H9 (cell line): ENCODE results near the gene MTARC1. TPM values are rescaled to one million over a fixed set of nuclear protein-coding genes. Genes with fewer than 3 reads are reported as not detected.

Experiments used
- DNase-seq: peaks from one replicate; pipeline ENCODE4 v3.0.0-alpha.2; 2017
- H2AFZ ChIP-seq: one replicate; pipeline ENCODE4 v1.6.1; 2013; ENCODE audit warnings: mild to moderate bottlenecking, low read length, control low read depth, moderate library complexity
- H2AK5ac ChIP-seq: 2 replicates; pipeline ENCODE4 v1.6.1; 2013; ENCODE audit warnings: low read length, control low read depth, mixed read lengths; ENCODE audit not compliant: insufficient read length
- H2BK120ac ChIP-seq: one replicate; pipeline ENCODE4 v1.6.1; 2013; ENCODE audit warnings: low read depth, mild to moderate bottlenecking, low read length, control low read depth, inconsistent platforms; ENCODE audit not compliant: poor library complexity, severe bottlenecking
- H2BK12ac ChIP-seq: 2 replicates; pipeline ENCODE4 v1.6.1; 2013; ENCODE audit warnings: low read length, control low read depth, mixed read lengths, low read depth; ENCODE audit not compliant: insufficient read length
- H2BK15ac ChIP-seq: 2 replicates; pipeline ENCODE4 v1.6.1; 2013; ENCODE audit warnings: low read depth, low read length, control low read depth
- H2BK20ac ChIP-seq: one replicate; pipeline ENCODE4 v1.6.1; 2013; ENCODE audit warnings: low read depth, mild to moderate bottlenecking, low read length, control low read depth, inconsistent platforms; ENCODE audit not compliant: poor library complexity, severe bottlenecking
- H2BK5ac ChIP-seq: 2 replicates; pipeline ENCODE4 v1.6.1; 2013; ENCODE audit warnings: low read length, control low read depth, mixed read lengths; ENCODE audit not compliant: insufficient read length
- H3K14ac ChIP-seq: 2 replicates; pipeline ENCODE4 v1.6.1; 2013; ENCODE audit warnings: low read length, control low read depth; ENCODE audit not compliant: insufficient read depth
- H3K18ac ChIP-seq: 2 replicates; pipeline ENCODE4 v1.6.1; 2013; ENCODE audit warnings: low read depth, mild to moderate bottlenecking, mixed read lengths, low read length, control low read depth; ENCODE audit not compliant: insufficient read length
- H3K23ac ChIP-seq: 2 replicates; pipeline ENCODE4 v1.6.1; 2013; ENCODE audit warnings: low read length, control low read depth, mixed read lengths, low read depth; ENCODE audit not compliant: insufficient read length
- H3K23me2 ChIP-seq: 2 replicates; pipeline ENCODE4 v1.6.1; 2013; ENCODE audit warnings: low read depth, mild to moderate bottlenecking, mixed read lengths, low read length, control low read depth; ENCODE audit not compliant: insufficient read length, poor library complexity, severe bottlenecking
- H3K27ac ChIP-seq: 2 replicates; pipeline ENCODE4 v1.5.1; 2013; ENCODE audit warnings: low read length, control low read depth, mixed read lengths, low read depth; ENCODE audit not compliant: insufficient read length
- H3K27me3 ChIP-seq: 2 replicates; pipeline ENCODE4 v1.6.1; 2013; ENCODE audit warnings: low read length, control low read depth, inconsistent platforms; ENCODE audit not compliant: insufficient read depth
- H3K4ac ChIP-seq: 2 replicates; pipeline ENCODE4 v1.6.1; 2013; ENCODE audit warnings: low read depth, mild to moderate bottlenecking, control low read depth, inconsistent platforms, low read length, moderate library complexity
- H3K4me1 ChIP-seq: 2 replicates; pipeline ENCODE4 v1.6.1; 2013; ENCODE audit warnings: low read length, control low read depth, inconsistent platforms; ENCODE audit not compliant: insufficient read depth
- H3K4me2 ChIP-seq: 2 replicates; pipeline ENCODE4 v1.6.1; 2013; ENCODE audit warnings: low read length, control low read depth, mixed read lengths; ENCODE audit not compliant: insufficient read length, insufficient read depth
- H3K56ac ChIP-seq: 2 replicates; pipeline ENCODE4 v1.6.1; 2013; ENCODE audit warnings: low read depth, mild to moderate bottlenecking, mixed read lengths, low read length, control low read depth; ENCODE audit not compliant: insufficient read length
- H3K79me1 ChIP-seq: 2 replicates; pipeline ENCODE4 v1.6.1; 2013; ENCODE audit warnings: low read depth, mild to moderate bottlenecking, moderate library complexity, low read length, control low read depth, inconsistent platforms; ENCODE audit not compliant: insufficient read depth, poor library complexity, severe bottlenecking
- H3K79me2 ChIP-seq: 2 replicates; pipeline ENCODE4 v1.6.1; 2013; ENCODE audit warnings: low read length, control low read depth, inconsistent platforms; ENCODE audit not compliant: insufficient read depth
- H3K9ac ChIP-seq: 2 replicates; pipeline ENCODE4 v1.6.1; 2013; ENCODE audit warnings: low read length, control low read depth, mixed read lengths; ENCODE audit not compliant: insufficient read length; ENCODE audit errors: extremely low read depth
- H3K9me3 ChIP-seq: one replicate; pipeline ENCODE4 v1.6.1; 2013; ENCODE audit warnings: low read depth, low read length, inconsistent platforms; ENCODE audit not compliant: control insufficient read depth
- H3T11ph ChIP-seq: one replicate; pipeline ENCODE4 v1.6.1; 2013; ENCODE audit warnings: mild to moderate bottlenecking, low read length, control low read depth, inconsistent platforms
- H4K20me1 ChIP-seq: one replicate; pipeline ENCODE4 v1.6.1; 2013; ENCODE audit not compliant: control insufficient read depth, insufficient read length, insufficient read depth
- H4K5ac ChIP-seq: 2 replicates; pipeline ENCODE4 v1.6.1; 2013; ENCODE audit warnings: low read depth, mild to moderate bottlenecking, mixed read lengths, low read length, control low read depth; ENCODE audit not compliant: insufficient read length
- H4K8ac ChIP-seq: replicated peaks from 2 replicates; pipeline ENCODE4 v1.6.1; 2013; ENCODE audit warnings: low read length, control low read depth, mixed read lengths, low read depth; ENCODE audit not compliant: insufficient read length
- H4K91ac ChIP-seq: 2 replicates; pipeline ENCODE4 v1.6.1; 2013; ENCODE audit warnings: low read depth, mild to moderate bottlenecking, moderate library complexity, mixed read lengths, low read length, control low read depth; ENCODE audit not compliant: insufficient read length
- H3K27ac Mint-ChIP-seq, 3 experiments: 2 replicates in 2 of 3; 3 replicates in 1 of 3; pipeline ENCODE4 v1.8.0; 2020 to 2021; ENCODE audit warnings: mixed read lengths in 3 of 3, mild to moderate bottlenecking in 1 of 3, moderate library complexity in 1 of 3
- H3K27me3 Mint-ChIP-seq: 2 replicates; pipeline ENCODE4 v1.8.0; 2021; ENCODE audit warnings: low read depth, mild to moderate bottlenecking, moderate library complexity, mixed read lengths
- H3K36me3 Mint-ChIP-seq, 3 experiments: 2 replicates in 2 of 3; 3 replicates in 1 of 3; pipeline ENCODE4 v1.8.0; 2020 to 2021; ENCODE audit warnings: low read depth in 3 of 3, mixed read lengths in 3 of 3; ENCODE audit not compliant: insufficient read depth in 1 of 3
- H3K4me1 Mint-ChIP-seq, 2 experiments: 2 replicates each; pipeline ENCODE4 v1.8.0; 2020; ENCODE audit warnings: mixed read lengths in 2 of 2
- H3K4me3 Mint-ChIP-seq, 2 experiments: 2 replicates in 1 of 2; 3 replicates in 1 of 2; pipeline ENCODE4 v1.8.0; 2020 to 2021; ENCODE audit warnings: mild to moderate bottlenecking in 2 of 2, mixed read lengths in 2 of 2, moderate library complexity in 1 of 2
- H3K9me3 Mint-ChIP-seq, 2 experiments: 2 replicates in 1 of 2; 3 replicates in 1 of 2; pipeline ENCODE4 v1.8.0; 2020; ENCODE audit warnings: mild to moderate bottlenecking in 2 of 2, mixed read lengths in 2 of 2, moderate library complexity in 1 of 2
- WGBS: extraction: QIAGEN DNeasy Blood & Tissue Kit; methylation state at CpG from one replicate; pipeline ENCODE4 v1.1.7; 2013; ENCODE audit warnings: missing lambda C conversion rate, low lambda C conversion rate, mixed read lengths; ENCODE audit not compliant: insufficient read length; ENCODE audit errors: extremely low coverage; 5-methylcytosine and 5-hydroxymethylcytosine counted together
- total RNA-seq: library from RNA; stranded (reverse); gene quantifications from 2 replicates; pipeline ENCODE4 v1.2.1, GENCODE V29; 2021
- TF ChIP-seq, protein P1 (sequence below): fragments of 200-600 bp; sonication (generic); conservative IDR thresholded peaks from 3 replicates; pipeline ENCODE4 v1.8.0; 2021; ENCODE audit warnings: antibody characterized with exemption, mild to moderate bottlenecking

Gene MTARC1
- total RNA-seq, 1 experiment from 2014 or later, result 33.7 TPM

DNA sequence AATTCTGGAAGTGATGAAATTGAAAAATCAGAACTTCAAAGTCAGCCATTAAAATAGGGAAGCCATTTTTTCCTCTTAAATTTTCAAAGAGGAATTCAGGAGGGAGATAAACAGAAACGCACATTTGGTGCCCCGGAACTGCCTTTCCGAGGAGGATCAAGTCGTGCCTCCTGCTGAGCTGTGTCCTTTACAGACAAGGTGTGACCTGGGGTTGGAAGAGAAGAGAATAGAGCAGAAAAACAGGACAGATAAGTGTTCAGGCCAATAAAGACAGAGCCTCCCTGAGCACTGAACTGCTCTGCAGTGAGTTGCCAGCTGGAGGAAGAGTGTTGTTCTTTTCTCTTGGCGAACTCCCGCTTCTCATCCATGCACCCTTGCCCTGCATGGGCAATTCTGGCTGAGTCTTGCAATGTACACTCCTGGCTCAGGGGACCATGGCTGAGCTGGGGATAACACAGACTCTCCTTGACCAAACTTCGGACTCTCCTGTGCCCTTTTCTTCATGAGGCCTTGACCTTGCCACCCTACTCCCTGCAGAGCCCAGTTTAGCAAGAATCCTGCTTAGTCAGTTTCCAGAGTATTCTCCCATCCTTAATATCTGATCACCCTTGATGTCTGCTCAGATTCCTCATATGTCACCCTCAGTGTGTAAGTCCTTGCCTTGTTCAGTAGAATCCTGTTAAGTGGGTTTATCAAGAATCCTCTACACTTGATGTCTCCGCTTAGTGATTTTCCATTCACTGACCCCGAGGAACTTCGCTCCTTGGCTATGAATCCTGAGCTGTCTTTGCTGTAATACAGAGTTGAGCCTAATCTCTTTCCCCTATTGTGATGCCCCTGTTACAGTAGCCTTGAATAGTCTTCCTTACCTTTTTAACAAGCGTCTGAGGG is 1.3 kb upstream of the MTARC1 start:
- no peak overlapping the region for H3T11ph ChIP-seq

More for the DNA sequence above, 1.3 kb upstream of the MTARC1 start:
- H3K4ac ChIP-seq, result no peak overlapping the region
- peak overlapping the region; percentile 71 to 79 for H3K4me3 Mint-ChIP-seq
- H3K4me1 Mint-ChIP-seq, result peaks cover 25 to 30% of the 10 kb centered on the region in 2 experiments
- H3K18ac ChIP-seq, result no peak overlapping the region
- peaks cover 4% of the 10 kb centered on the region; the same call in 1 of the 2 replicates for H3K4me1 ChIP-seq
- H3K27ac ChIP-seq, result no peak overlapping the region
- H3K9ac ChIP-seq, result no peak overlapping the region
- H3K79me2 ChIP-seq, result no peaks in the 10 kb centered on the region
- H3K36me3 Mint-ChIP-seq, result peaks cover 5 to 12% (median 11%) of the 10 kb centered on the region in 3 experiments
- no peak overlapping the region for H2BK15ac ChIP-seq
- H2BK20ac ChIP-seq, result no peak overlapping the region
- H4K20me1 ChIP-seq, result no peaks in the 10 kb centered on the region
- H3K27me3 ChIP-seq, result no peaks in the 10 kb centered on the region
- H4K8ac ChIP-seq, result no peak overlapping the region
- no peak overlapping the region for H2BK5ac ChIP-seq
- H3K27ac Mint-ChIP-seq, result no peak overlapping the region
- no peak overlapping the region for H2AFZ ChIP-seq
- peaks cover 2% of the 10 kb centered on the region; the same call in 1 of the 2 replicates for H3K27me3 Mint-ChIP-seq
- H3K14ac ChIP-seq, result no peak overlapping the region
- no peak overlapping the region for H3K23ac ChIP-seq
- H4K5ac ChIP-seq, result no peak overlapping the region
- no peaks in the 10 kb centered on the region for H3K9me3 ChIP-seq
- H3K56ac ChIP-seq, result no peak overlapping the region
- peak overlapping the region; percentile 71 for H3K4me2 ChIP-seq
- H2BK12ac ChIP-seq, result no peak overlapping the region
- WGBS, result no CpG with 5 or more reads among the region's 11 CpGs
- H3K79me1 ChIP-seq, result no peaks in the 10 kb centered on the region
- peaks cover 8% of the 10 kb centered on the region for H3K23me2 ChIP-seq
- H2AK5ac ChIP-seq, result no peak overlapping the region
- no peak overlapping the region for H2BK120ac ChIP-seq
- no peaks in the 10 kb centered on the region; a peak in 1 of 5 replicates for H3K9me3 Mint-ChIP-seq
- no peak for DNase-seq
- TF ChIP-seq, protein P1, sequence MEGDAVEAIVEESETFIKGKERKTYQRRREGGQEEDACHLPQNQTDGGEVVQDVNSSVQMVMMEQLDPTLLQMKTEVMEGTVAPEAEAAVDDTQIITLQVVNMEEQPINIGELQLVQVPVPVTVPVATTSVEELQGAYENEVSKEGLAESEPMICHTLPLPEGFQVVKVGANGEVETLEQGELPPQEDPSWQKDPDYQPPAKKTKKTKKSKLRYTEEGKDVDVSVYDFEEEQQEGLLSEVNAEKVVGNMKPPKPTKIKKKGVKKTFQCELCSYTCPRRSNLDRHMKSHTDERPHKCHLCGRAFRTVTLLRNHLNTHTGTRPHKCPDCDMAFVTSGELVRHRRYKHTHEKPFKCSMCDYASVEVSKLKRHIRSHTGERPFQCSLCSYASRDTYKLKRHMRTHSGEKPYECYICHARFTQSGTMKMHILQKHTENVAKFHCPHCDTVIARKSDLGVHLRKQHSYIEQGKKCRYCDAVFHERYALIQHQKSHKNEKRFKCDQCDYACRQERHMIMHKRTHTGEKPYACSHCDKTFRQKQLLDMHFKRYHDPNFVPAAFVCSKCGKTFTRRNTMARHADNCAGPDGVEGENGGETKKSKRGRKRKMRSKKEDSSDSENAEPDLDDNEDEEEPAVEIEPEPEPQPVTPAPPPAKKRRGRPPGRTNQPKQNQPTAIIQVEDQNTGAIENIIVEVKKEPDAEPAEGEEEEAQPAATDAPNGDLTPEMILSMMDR, result no peak
- H4K91ac ChIP-seq, result no peak overlapping the region
